OCI-LY7 (cell line): Measurements from ENCODE around the gene TNFRSF1B.

Experiments used
- EZH2phosphoT487 ChIP-seq: fragments of 200-600 bp; sonication (generic); IDR thresholded peaks from 2 replicates; pipeline ENCODE4 v1.6.1; 2018; ENCODE audit warnings: low read depth, borderline replicate concordance, mild to moderate bottlenecking, mixed run types, antibody characterized with exemption, low read length, moderate library complexity, mixed read lengths
- TF ChIP-seq, protein P1 (sequence below): fragments of 200-600 bp; sonication (generic); conservative IDR thresholded peaks from 2 replicates; pipeline ENCODE4 v1.5.1; 2014; ENCODE audit warnings: mild to moderate bottlenecking, antibody characterized with exemption, low read length, moderate library complexity, mixed read lengths

DNA sequence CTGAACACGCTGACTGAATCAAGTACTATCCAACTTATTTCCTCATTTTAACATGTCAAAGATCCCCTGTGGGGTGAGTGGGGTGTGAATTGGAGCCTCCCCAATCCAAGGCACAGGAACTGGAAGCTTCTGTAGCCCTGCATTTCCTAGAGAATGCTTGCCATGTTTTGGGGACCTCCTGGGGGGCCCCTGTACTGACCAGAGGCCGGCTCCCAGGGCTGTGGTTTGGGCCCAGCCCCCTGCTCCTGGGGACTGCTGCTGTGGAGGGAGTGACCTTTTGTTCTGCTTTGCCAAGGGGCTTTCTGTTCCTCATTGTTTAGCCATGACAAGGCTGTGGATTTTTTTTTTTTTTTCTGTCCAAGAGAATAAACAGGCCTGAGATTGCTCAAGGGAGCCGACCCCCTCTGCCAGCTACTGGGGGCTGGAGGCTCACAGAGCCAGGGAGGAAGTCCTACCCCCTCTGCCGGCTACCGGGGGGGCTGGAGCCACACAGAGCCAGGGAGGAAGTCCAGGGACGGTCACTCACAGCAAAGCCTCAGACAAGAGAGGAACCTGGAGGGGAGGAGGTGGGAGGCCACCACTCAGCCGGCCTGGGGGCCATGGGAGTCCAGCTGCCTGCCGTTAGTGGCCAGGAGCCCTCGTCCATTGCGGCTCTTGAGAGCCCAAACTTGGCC, 17.4 kb downstream of the TNFRSF1B start:
- TF ChIP-seq, protein P1, sequence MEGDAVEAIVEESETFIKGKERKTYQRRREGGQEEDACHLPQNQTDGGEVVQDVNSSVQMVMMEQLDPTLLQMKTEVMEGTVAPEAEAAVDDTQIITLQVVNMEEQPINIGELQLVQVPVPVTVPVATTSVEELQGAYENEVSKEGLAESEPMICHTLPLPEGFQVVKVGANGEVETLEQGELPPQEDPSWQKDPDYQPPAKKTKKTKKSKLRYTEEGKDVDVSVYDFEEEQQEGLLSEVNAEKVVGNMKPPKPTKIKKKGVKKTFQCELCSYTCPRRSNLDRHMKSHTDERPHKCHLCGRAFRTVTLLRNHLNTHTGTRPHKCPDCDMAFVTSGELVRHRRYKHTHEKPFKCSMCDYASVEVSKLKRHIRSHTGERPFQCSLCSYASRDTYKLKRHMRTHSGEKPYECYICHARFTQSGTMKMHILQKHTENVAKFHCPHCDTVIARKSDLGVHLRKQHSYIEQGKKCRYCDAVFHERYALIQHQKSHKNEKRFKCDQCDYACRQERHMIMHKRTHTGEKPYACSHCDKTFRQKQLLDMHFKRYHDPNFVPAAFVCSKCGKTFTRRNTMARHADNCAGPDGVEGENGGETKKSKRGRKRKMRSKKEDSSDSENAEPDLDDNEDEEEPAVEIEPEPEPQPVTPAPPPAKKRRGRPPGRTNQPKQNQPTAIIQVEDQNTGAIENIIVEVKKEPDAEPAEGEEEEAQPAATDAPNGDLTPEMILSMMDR: no peak
- no peak for TF ChIP-seq EZH2phosphoT487
